Endothelial cell of umbilical vein (primary cell): ENCODE measurements around the gene KDM4B.

Experiments used
- EZH2 ChIP-seq: IDR thresholded peaks from 2 replicates; pipeline ENCODE4 v1.6.1; 2012; ENCODE audit warnings: borderline replicate concordance, low read depth, mild to moderate bottlenecking, moderate library complexity, low read length, inconsistent platforms; ENCODE audit not compliant: severe bottlenecking
- JUN ChIP-seq: IDR thresholded peaks from 2 replicates; pipeline ENCODE4 v1.6.1; 2011; ENCODE audit warnings: borderline replicate concordance, low read depth; ENCODE audit not compliant: insufficient read length, insufficient read depth
- MYC ChIP-seq: IDR thresholded peaks from one replicate; pipeline ENCODE4 v1.6.1; 2011; ENCODE audit warnings: mild to moderate bottlenecking, low read depth, low read length
- POLR2A ChIP-seq: IDR thresholded peaks from 2 replicates; pipeline ENCODE4 v1.6.1; 2012; ENCODE audit warnings: low read depth, mild to moderate bottlenecking, control low read depth, low read length
- POLR2AphosphoS5 ChIP-seq: IDR thresholded peaks from 2 replicates; pipeline ENCODE4 v1.6.1; 2012; ENCODE audit warnings: low read depth, mild to moderate bottlenecking, control low read depth, low read length, moderate library complexity; ENCODE audit not compliant: insufficient read depth
- TF ChIP-seq, protein P1 (sequence below), 2 donors: IDR thresholded peaks; 1 replicate in 1 of 2; 2 replicates in 1 of 2; pipeline ENCODE4 v1.5.1; 2011; ENCODE audit warnings: low read length in 2 of 2, mild to moderate bottlenecking in 2 of 2, moderate library complexity in 2 of 2, control low read depth in 1 of 2, inconsistent platforms in 1 of 2, low read depth in 1 of 2; ENCODE audit not compliant: insufficient read depth in 1 of 2; ENCODE audit errors: extremely low read depth in 1 of 2
- TF ChIP-seq, protein P2 (sequence below): IDR thresholded peaks from 2 replicates; pipeline ENCODE4 v1.6.1; 2011; ENCODE audit not compliant: insufficient read depth, insufficient read length

DNA sequence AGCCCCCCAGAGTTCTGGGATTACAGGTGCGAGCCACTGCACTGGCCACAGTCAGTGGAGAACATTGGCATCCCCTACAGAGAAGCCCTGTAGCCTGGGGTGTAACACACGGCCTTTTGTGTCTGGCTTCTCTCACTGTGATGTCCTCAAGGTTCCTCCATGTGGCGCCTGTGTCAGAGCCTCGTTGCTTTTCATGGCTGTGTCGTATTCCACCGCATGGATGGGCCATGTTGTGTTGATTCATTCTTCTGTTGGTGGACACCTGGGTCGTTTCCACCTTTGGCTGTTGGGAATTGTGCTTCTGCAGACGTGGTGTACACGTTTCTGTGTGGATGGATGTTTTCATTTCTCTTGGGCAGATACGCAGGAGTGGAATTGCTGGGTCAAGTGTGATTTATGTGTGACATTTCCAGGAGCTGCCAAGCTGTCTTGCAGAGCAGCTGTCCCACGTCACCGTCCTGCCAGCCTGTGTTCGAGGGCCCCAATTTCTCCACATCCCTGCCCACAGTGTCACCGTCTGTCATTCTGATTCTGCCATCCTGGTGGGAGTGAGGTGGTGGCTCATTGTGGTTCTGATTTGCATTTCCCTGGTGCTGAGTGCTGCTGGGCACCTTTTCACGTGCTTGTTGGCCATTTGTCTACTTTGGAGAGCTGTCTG, 59.4 kb downstream of the KDM4B start:
- TF ChIP-seq, protein P1, sequence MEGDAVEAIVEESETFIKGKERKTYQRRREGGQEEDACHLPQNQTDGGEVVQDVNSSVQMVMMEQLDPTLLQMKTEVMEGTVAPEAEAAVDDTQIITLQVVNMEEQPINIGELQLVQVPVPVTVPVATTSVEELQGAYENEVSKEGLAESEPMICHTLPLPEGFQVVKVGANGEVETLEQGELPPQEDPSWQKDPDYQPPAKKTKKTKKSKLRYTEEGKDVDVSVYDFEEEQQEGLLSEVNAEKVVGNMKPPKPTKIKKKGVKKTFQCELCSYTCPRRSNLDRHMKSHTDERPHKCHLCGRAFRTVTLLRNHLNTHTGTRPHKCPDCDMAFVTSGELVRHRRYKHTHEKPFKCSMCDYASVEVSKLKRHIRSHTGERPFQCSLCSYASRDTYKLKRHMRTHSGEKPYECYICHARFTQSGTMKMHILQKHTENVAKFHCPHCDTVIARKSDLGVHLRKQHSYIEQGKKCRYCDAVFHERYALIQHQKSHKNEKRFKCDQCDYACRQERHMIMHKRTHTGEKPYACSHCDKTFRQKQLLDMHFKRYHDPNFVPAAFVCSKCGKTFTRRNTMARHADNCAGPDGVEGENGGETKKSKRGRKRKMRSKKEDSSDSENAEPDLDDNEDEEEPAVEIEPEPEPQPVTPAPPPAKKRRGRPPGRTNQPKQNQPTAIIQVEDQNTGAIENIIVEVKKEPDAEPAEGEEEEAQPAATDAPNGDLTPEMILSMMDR (IDR thresholded peaks at IDR 0.05; ENCODE audit: extremely low read depth in 1 of 2, insufficient read depth in 1 of 2, low read depth in 1 of 2, low read length in 2 of 2) = no peak
- TF ChIP-seq POLR2A = no peak
- TF ChIP-seq JUN = no peak
- no peak for TF ChIP-seq POLR2AphosphoS5
- no peak for TF ChIP-seq EZH2
- TF ChIP-seq MYC = no peak
- TF ChIP-seq, protein P2, sequence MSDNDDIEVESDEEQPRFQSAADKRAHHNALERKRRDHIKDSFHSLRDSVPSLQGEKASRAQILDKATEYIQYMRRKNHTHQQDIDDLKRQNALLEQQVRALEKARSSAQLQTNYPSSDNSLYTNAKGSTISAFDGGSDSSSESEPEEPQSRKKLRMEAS = no peak
